ENCODE data around the gene LAMC3.

- TF ChIP-seq CTCF (IDR thresholded peaks at IDR 0.05) = no peak
- TF ChIP-seq SIN3A (IDR thresholded peaks at IDR 0.05; ENCODE audit: borderline replicate concordance, low read depth, low read length) = no peak
- no peak for TF ChIP-seq RXRA (IDR thresholded peaks at IDR 0.05; ENCODE audit: borderline replicate concordance, low read depth)
- no peak for TF ChIP-seq REST (IDR thresholded peaks at IDR 0.05; ENCODE audit: low read depth, low read length)
- TF ChIP-seq EZH2phosphoT487 (IDR thresholded peaks at IDR 0.05; ENCODE audit: borderline replicate concordance, low read depth) = no peak
- TF ChIP-seq RAD21 (IDR thresholded peaks at IDR 0.05; ENCODE audit: low read length) = no peak
- no peak for TF ChIP-seq TCF12 (IDR thresholded peaks at IDR 0.05)
- no peak for TF ChIP-seq EP300 (IDR thresholded peaks at IDR 0.05; ENCODE audit: borderline replicate concordance in 1 of 2, low read depth in 1 of 2, low read length in 1 of 2)
- no peak for TF ChIP-seq POLR2AphosphoS5 (IDR thresholded peaks at IDR 0.05; ENCODE audit: low read depth, low read length)
- TF ChIP-seq GABPA (IDR thresholded peaks at IDR 0.05; ENCODE audit: low read depth) = no peak
These were observed 25.0 kb upstream of the LAMC3 start for GRCh38 chr9:130983970-130984369.

Measured in SK-N-SH (cell line).